HG02610 (cell line): ENCODE data around the gene TBC1D22A.

Source experiments
- ATAC-seq: cut with Tn5 transposase; IDR thresholded peaks from one replicate; pipeline ENCODE4 v1.9.1; 2021; ENCODE audit warnings: mild to moderate bottlenecking, moderate library complexity; ENCODE audit not compliant: unreplicated experiment

The TBC1D22A gene

DNA sequence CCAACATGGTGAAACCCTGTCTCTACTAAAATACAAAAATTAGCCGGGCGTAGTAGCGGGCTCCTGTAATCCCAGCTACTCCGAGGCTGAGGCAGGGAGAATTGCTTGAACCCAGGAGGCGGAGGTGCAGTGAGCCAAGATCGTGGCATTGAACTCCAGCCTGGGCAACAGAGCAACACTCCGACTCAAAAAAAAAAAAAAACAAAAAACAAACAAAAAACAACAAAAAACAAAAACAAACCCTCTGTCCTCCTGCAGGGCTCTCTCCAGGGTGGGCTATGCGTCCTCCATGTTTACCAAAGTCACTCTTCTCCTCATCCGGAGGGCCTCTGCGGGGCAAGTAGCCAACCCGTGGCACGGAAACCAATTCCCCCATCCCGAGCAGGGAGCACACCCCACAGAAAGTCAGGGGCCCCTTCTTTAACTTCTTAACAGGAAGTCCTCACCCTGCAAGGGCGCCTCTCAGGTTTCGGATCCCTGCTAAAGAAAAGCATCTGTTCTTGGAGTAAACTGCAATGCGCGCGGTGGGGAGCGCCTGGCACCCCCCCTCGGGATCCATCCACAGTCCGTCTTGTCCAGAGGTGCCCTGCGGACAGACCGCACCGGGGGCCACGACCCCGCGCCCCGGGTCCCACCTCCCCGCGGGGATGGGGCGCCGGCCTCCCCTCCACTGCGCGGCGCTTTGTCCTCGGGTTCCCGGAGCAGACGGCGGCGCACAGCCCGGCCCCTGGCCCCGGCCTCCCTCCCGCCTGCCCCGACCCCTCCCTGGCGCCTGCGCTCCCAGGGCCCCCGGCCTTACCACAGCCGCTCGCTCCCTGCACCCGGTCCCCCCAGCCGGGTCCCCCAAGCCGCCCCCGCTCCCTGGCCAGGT lies 25.1 kb upstream of the TBC1D22A start:
- ATAC-seq = no peak

- no peak for ATAC-seq
These were observed 24.3 kb upstream of the TBC1D22A start, which contains the start of gene CERK for GRCh38 chr22:46737976-46738646. Gene CERK, minus strand, starts transcription at chr22:46738252. Its CDS starts 104 bp downstream, at chr22:46738148.

- ATAC-seq = no peak
These were observed 23.8 kb upstream of the TBC1D22A start for GRCh38 chr22:46738647-46739093.

GRCh38 chr22:46739094-46739870 lies 23.2 kb upstream of the TBC1D22A start:
- no peak for ATAC-seq

DNA sequence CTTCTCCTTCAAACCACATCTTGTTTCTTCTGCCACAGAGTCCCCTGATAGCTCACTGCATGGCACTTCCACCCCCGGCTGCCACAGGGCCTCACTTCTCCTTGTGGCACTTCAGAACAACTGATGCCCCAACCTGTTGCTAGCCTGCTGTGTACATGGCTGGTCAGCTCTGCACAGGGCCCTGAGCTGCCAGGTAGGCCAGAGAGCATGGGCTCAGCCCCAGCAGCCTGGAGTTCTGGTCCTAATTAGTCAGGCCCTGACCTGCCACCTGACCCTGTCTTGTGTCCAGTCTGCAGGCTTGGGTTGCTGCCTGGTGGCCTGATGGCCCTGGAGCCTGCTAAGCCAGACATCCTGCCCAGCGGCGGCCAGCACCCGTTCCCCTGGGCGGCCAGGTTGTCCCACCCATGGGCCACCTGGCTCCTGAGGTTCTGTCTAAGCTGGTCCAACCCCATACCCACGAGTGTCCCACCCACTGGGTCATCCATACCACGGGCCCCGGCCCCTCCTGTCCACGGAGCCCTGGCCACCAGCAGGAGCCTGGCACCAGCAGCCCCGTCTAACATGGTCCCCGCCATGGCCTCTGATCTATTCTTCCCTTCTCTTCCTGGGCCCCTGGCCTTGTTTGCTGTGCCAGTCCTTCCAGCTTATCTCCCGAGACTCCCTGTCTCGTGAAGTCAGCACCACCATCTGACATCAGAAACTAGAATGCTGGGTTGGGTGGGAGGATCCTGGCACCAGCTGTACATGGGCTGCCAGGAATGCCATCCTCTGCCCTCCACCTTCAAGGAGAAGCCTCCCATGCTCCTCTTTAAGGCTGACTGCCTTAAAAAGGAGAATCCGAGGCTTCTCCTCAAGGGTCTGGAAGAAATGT lies 21.3 kb upstream of the TBC1D22A start:
- no peak for ATAC-seq

GRCh38 chr22:46741974-46742519 lies 20.4 kb upstream of the TBC1D22A start:
- ATAC-seq = no peak

DNA sequence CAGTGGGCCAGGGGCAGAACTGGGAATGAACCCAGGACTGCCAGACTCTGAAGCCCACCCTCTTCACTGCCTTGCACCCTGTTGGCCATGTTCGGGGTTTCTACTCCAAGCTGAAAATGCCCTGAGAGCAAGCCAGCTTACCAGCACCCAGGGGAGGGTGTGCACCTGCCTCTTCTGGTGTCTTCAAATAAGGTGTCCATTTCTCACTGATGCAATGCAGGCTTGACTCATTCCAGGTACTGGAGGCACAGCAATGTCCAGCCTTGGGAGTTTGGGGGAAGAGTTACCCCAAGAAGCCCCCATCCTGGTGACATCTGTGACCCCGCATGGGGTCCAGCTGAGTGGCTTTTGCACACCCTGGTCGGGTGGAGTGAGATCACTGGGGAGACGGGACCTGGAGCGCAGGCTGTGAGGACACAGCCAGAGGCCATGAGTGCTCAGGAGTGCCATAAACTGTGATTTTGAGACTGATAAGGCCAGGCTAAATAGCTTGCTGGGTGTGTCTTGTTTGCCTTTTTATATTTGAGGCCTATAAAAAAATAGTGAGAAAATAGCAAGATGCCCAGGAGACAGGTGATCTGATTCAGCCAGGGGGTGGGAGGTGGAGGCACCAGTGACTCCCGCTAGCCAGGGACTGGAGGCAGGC lies 19.8 kb upstream of the TBC1D22A start:
- no peak for ATAC-seq

DNA sequence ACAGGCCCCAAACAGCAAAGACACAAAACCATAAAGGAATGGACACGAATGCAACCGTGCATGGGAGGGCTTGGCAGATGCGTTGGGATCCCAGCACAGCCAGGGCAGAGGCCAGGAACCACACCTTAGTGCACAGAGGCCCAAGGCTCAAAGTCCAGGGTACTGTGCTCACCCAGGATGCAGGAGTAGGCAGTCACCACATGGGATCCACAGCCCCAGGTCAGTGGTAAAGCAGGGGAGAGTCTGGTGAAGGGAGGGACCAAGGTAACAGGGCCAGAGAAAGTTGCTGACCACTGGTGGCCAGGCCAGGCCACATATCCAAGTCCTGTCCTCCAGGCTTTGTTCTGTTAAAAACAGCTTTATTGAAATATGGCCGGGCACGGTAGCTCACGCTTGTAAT lies 17.9 kb upstream of the TBC1D22A start:
- no peak for ATAC-seq

DNA sequence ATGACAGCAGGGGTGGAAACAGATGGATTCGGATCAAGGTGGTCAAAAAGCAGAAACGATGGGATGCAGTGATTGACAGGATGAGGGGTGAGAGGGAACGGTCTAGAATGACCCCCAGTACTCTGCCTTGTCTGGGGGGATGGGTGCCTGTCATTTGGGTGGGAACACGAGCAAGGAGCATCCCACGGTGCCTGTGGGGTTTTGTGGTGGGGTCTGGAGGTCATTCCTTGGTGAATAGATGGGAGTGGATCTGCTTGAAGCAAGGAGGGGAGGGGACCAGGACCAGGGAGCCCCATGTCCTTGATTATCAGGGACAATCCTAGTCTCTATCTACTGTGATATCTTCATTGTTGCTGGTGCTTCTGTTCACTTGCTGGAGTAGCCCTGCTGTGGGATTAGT lies 16.3 kb upstream of the TBC1D22A start:
- ATAC-seq = no peak

- ATAC-seq = no peak
These were observed 15.8 kb upstream of the TBC1D22A start for GRCh38 chr22:46746620-46747019.

- no peak for ATAC-seq
These were observed 14.8 kb upstream of the TBC1D22A start for GRCh38 chr22:46747646-46748045.

- ATAC-seq = no peak
These were observed 14.1 kb upstream of the TBC1D22A start for GRCh38 chr22:46748206-46748907.

- no peak for ATAC-seq
These were observed 13.4 kb upstream of the TBC1D22A start for GRCh38 chr22:46748908-46749675.

GRCh38 chr22:46749682-46750529 lies 12.5 kb upstream of the TBC1D22A start:
- ATAC-seq = no peak

DNA sequence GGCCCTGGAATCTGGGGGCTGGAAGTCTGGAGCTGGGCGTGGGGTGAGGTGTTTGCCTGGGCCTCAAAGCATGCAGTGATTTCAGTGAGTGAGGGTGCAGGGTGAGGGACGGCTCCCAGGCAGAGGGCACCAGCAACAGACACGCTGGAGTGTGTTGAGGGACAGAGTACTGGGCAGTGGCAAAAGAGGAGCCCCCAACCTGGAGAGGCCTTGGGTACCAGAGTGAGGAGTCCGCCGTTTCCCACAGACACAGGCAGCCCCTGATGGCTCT lies 12.0 kb upstream of the TBC1D22A start:
- ATAC-seq = no peak

GRCh38 chr22:46750863-46751443 lies 11.5 kb upstream of the TBC1D22A start:
- no peak for ATAC-seq

- no peak for ATAC-seq
These were observed 10.0 kb upstream of the TBC1D22A start for GRCh38 chr22:46752286-46752987.
